ENCODE data around the gene MAP3K7CL.

MAP3K7CL gene, protein sequence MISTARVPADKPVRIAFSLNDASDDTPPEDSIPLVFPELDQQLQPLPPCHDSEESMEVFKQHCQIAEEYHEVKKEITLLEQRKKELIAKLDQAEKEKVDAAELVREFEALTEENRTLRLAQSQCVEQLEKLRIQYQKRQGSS

DNA sequence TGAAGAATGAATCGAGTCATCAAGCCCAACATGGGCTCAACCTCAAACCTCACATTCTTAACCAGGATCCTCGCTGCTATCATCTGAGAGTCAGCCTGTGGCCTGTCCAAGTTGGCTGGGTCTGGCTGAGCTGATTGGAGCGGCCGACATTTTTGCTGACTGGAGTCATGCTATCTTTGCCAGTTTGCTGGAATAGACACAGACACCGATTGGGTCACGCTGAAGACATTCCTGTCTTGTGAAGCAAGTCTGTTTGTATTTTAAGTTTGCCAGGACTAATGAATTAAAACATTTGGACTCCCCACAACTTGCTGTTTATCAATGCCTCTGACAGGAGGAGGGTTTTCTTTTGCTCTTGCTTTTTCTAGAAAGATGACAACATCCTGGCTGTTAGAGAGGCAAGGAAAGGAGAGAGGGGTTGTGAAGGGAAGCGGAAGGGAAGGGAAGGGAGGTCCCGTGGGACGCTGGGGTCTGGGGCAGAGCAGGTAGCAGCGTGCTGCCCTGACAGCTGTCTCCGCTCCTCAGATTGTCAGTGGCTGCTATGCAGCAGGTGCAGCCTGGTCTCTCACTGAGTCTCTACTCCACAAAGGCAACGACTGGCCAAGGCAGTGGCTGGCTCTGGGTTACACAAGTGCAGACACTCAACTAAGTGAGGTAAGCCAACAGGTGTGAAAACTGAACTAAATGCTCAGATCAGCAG is at the start of gene MAP3K7CL:
MAP3K7CL (plus strand) TSS at position 375 of the 700 bp plus-strand sequence. CDS start 2,701 bp downstream, outside the sequence.
- no peak for DNase-seq (ENCODE audit: low read depth, low spot score)

DNA sequence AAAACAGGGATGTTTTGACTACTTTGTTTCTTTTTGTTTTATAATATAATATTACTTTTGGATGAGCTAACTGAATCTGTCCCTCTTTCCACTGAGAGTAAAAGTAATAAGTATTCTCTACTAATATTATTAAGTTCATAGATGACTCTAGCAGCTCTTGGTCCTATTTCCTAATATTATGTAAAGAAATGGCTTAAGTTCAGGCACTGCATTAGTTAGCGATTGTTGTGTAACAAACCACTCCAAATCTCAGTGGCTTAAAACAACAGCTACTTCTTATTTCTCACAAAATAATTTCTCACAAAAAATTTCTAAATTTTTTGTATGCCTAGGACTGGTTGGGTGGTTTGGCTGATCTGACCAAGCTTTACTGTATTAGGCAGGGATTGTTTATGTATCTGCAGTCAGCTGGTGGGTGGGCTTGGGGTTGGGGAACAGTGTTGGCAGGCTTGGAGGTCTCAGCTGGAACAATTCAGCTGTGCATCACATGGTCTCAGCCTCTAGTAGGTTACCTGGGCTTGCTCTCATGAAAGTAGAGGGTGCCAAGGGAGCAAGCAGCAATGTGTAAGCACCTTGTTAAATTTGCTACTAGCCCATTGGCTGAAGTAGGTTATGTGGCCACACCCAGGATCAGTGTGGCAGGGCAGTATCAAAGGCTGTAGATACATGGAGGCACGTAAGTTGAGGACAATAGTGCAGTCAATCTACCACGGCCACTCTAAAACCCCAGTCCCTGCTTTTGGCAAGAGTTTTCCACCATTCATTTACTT is 48.2 kb upstream of the MAP3K7CL start:
- no peak for DNase-seq (ENCODE audit: low read depth, low spot score)

GRCh38 chr21:29083306-29083705 is 47.1 kb upstream of the MAP3K7CL start:
- DNase-seq (ENCODE audit: low read depth, low spot score), result no peak

- DNase-seq (ENCODE audit: low read depth, low spot score), result no peak
Observed at GRCh38 chr21:29084372-29084771, 46.1 kb upstream of the MAP3K7CL start.

- no peak for DNase-seq (ENCODE audit: low read depth, low spot score)
Observed at GRCh38 chr21:29085106-29085752, 45.2 kb upstream of the MAP3K7CL start.

DNA sequence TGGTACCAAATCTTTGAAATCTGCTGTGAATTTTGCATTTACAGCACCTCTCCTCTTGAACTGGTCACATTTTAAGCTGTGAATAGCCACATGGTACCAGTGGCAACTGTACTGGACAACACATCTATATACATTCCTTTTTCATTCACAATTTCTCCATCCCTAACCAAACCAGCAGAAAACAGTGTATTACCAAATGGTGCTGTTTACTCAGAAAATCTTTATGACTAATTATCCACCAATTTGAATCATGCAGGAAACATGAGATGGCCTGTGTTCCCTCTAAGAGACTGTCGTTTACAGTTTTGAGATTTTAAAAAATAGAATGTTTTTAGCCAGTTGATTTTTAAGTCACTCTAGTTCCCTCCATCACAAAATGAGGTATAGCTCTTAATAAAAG is 39.4 kb upstream of the MAP3K7CL start:
- DNase-seq (ENCODE audit: low read depth, low spot score), result no peak

DNA sequence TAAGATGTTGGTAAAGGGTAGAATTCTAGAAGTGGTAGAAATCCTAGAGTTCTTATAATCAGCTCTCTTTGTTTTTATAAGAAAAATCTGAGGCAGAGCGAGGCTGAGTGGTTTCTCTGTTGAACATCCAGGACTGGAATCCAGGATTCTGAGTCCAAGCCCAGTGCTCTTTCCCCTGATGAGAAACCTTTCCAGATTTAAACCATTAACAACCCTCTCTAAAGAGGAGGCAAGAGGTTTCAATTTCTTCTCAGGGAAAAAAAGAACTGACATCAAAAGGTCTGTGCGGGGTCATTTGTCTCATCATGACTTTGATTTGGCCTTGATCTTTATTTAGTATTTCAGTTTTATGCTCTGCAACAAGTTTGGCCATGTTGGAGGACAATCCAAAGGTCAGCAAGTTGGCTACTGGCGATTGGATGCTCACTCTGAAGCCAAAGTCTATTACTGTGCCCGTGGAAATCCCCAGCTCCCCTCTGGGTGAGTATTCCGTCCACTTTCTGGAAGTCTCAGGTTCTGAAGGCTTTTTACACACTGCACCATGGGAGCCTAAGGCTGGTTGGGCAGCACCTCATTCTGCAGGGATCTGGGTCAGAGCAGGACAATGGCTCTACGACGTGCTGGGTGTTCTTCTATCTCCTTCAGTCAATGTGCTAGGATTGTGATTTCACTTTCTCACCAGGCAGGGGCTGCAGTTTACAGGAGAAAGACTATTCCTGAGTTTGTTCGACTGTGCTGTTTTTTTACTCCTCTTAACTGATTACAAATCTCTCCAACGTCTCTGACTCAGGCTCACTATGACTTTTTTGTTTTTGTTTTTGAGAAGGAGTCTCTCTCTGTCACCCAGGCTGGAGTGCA is 38.1 kb upstream of the MAP3K7CL start:
- DNase-seq (ENCODE audit: low read depth, low spot score), result no peak

DNA sequence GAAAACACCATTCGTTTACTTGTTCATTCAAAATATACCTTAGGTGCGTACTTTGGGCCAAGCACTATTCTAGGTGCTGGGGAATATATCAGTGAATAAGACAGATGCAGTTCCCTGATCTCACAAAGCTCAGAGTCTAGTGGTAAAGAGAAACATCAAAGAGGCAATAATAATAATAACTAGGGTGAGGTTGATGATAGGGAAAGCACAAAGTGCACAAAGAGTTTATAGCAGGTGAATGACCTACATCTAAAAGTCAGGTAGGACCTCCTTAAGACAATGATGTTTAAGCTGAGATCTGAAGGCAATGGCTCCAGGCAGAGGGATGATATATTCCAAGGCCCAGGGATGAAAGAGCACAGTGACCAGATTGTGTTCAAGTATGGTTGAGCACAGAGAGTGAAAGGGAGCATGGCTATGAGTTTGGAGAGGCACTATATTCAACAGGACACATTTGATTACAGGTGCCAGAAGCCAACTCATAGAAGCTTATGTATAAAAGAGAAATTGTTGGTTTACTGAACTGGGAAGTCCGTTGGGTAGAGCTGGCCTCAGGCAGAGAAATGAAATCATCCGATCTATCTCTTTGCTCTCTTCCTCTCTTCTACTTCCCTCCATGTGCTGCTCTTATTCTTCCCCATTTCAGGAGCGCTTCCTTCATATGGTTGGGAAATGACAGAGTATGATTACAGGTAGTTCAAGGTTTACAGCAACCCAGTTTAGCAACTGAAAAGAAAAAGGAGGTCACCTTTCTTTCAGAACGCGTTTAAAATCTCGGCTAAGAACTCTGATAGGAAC is 34.0 kb upstream of the MAP3K7CL start:
- DNase-seq (ENCODE audit: low read depth, low spot score), result no peak

DNA sequence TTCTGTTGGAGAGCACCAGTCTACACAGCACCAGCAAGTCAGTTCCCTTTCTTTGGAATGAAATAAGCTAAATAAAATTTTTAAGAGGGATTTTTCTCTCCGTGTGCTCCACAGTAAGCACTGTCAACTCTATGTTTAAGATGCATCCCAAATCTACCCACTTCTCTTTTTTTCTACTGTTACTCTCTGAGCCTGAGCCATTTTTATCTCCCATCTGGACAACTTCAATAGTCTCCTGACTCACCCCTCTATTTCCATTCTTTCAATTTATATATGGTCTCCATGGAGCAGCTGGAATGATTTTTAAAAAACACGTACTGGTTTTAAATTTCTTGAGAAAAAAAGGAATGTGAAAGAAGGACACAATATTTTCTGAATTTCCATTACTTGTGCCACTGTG is 32.3 kb upstream of the MAP3K7CL start:
- DNase-seq (ENCODE audit: low read depth, low spot score), result no peak

GRCh38 chr21:29102791-29103257 is 27.6 kb upstream of the MAP3K7CL start:
- DNase-seq (ENCODE audit: low read depth, low spot score), result no peak

DNA sequence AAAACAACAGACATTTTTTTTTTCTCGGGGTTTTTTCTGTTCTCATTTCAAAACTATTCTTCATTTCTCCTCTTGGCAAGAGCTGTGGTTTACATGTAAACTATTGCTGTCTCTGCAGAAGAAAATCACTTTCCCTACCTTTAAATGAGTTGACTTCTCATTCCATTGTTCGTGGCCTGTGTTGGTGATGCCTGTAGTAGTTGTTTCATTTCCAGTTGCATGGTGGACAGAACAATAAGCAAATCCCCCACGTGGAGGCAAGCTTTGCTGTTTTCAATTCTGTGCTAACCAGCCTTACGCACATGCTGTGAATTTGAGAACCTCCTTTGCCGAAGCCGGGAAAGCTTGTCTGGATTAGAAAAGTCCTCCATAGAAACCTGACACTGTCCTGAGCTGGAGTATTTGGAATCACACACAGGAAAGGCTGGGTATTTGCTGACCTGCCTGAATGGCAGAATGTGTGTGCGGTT is 26.2 kb upstream of the MAP3K7CL start:
- DNase-seq (ENCODE audit: low read depth, low spot score), result no peak

- no peak for DNase-seq (ENCODE audit: low read depth, low spot score)
Observed at GRCh38 chr21:29105218-29105617, 25.2 kb upstream of the MAP3K7CL start.

DNA sequence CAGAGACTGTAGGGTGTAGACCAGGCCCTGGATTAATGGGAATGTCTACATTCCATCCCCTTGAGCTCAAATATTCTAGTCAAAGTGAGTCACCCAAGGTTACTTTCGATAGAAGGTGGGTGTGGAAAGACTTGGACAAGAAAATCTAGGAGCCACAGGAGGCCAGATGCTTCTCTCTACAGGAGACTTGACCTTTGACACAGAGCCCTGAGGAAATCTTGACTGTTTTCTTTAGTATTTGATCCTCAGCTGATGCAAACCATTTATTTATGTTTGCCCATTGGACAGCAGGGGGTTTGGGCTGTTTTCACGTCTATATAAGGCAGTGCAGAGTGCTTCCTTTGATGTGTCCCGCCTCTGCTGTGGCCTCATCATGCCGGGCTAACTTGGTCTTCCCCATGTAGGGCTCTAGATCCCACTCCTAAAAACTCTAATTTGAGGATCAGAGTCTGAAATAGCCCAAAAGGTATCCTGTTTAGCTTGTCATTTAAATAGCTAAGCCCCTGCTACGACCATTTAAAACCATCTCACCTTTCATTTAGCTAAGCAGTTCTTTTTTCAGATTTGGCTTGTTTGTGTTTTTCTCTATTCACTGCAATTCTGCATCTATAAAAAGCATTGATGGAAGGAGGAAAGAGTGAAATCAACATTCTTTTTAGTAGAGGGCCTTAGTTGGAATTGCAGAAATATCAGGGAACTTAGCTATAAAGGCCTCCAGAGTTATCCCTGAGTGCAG is 15.5 kb upstream of the MAP3K7CL start:
- DNase-seq (ENCODE audit: low read depth, low spot score), result no peak

GRCh38 chr21:29115899-29116298 is 14.5 kb upstream of the MAP3K7CL start:
- no peak for DNase-seq (ENCODE audit: low read depth, low spot score)

DNA sequence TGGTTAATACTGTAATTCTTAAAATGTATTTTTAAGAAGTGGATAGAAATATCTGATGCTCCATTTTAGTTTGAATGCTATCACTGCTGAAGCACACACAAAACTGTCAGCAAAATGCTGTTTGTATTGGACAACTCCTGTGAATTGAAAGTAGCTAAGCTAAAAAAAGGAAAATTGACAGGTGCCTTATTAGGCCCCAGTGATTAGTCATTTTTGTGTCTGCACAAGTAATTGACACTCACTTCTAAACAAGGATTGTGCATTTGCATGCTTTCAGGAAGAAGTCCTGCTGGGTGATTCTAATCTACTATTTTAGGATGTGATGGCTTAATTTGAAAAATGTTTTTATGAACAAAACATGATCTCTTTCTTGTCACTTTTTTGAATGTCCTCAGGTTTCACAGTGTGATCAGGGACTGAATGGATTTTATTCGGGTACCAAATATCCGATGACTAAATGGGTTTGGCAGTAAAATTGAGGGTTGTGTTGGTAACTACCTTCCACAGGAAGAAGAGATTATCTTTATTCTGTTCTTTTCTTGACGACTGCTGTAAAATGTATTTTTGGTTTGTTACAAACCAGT is 13.0 kb upstream of the MAP3K7CL start:
- DNase-seq (ENCODE audit: low read depth, low spot score), result no peak

DNA sequence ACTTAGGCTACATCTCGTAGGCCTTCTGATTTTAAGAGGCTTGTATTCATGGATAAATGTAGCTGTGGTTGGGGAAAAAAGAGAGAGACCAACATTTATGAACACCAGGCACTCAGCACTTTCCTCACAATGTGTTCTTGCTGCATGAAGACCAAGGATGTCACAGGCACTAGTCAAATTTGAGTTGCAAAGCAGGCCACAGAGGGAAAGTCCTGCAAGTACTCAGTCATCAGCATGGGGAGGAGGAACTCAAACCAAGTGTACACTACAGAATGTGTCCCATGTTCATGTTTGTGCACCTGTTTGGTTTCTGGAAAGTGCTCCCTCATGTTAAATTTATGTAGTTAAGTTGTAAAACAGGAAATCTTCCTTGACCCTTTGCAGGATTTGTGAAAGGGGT is 8.7 kb upstream of the MAP3K7CL start:
- DNase-seq (ENCODE audit: low read depth, low spot score), result no peak

DNA sequence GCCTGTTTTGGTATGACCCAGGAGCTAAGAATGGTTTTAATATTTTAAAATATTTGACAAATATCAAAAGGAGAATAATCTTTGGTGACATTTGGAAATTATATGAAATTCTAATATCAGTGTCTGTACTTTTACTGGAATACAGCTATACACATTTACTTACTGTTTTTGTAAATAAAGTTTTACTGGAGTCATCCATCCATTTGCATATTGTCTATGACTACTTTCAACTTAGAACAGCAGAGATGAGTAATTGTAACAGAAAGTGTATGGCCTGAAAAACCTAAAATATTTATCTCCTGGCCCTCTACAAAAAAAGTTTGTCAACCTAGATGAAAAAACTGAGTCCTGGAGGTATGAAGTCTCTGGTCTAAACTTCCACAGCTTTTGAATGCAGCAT is 5.8 kb upstream of the MAP3K7CL start:
- no peak for DNase-seq (ENCODE audit: low read depth, low spot score)

DNA sequence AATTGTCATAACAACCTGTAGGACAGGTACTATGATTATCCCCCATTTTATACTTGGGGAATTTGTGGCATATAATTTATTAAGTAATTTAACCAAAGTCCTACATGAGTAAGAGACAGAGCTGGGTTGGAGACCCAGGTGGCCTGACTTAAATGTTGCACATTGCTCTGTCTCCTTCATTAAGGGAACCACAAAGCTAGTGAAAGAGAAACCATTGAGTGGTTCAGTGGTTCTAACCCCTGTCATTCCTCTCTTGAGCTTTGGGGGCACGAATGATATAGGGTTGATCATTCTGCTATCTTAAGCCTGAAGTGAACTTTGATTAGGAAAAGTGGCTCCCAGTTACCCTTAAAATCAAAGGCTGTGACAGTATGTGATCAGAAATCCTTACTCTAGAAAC is 5.3 kb upstream of the MAP3K7CL start:
- DNase-seq (ENCODE audit: low read depth, low spot score), result no peak

GRCh38 chr21:29125979-29126378 is 4.5 kb upstream of the MAP3K7CL start:
- DNase-seq (ENCODE audit: low read depth, low spot score), result no peak
